GM06990 (cell line): Measurements from ENCODE around the gene GPR42.

Experiments used
- DNase-seq: peaks from one replicate; pipeline ENCODE4 v3.0.0-alpha.2; 2011; ENCODE audit not compliant: insufficient read length; ENCODE audit errors: extremely low read depth
- H3K27me3 ChIP-seq: replicated peaks from 2 replicates; pipeline ENCODE4 v1.6.0; 2011; ENCODE audit warnings: low read length; ENCODE audit not compliant: control insufficient read depth, insufficient read depth
- H3K36me3 ChIP-seq: 2 replicates; pipeline ENCODE4 v1.5.1; 2011; ENCODE audit warnings: low read length; ENCODE audit not compliant: control insufficient read depth, insufficient read depth
- H3K4me3 ChIP-seq: replicated peaks from 2 replicates; pipeline ENCODE4 v1.5.1; 2011; ENCODE audit warnings: low read depth, mild to moderate bottlenecking, control low read depth, low read length
- TF ChIP-seq, protein P1 (sequence below): IDR thresholded peaks from 2 replicates; pipeline ENCODE4 v1.5.1; 2011; ENCODE audit warnings: low read length, control low read depth, mild to moderate bottlenecking, inconsistent platforms; ENCODE audit not compliant: insufficient read depth, poor library complexity, severe bottlenecking

The GPR42 gene

DNA sequence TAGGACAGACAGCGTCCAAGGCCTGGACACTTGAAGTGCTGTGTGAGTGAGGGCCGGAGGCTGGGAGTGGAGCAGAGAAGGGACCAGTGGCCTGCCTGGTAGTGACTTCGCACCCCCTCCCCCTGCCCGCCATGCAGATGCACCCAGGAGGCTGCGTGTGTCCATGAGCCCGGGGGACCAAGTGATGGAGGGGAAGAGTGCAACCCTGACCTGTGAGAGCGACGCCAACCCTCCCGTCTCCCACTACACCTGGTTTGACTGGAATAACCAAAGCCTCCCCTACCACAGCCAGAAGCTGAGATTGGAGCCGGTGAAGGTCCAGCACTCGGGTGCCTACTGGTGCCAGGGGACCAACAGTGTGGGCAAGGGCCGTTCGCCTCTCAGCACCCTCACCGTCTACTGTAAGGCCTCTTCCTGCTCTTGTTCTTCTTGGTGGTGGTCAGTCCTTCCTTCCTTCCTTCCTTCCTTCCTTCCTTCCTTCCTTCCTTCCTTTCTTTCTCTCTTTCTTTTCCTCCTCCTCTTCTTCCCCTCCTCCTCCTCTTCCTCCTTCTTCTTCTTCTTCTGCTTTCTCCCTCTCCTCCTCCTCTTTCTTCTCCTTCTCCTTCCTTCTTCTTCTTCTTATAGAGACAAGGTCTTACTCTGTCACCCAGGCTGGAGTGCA lies 29.2 kb upstream of the GPR42 start:
- Histone ChIP-seq H3K36me3 (peaks cover 53% of the 10 kb centered on the region), H3K27me3 (no peaks in the 10 kb centered on the region), H3K4me3 (no peak overlapping the region)
- no peak for DNase-seq
- TF ChIP-seq, protein P1, sequence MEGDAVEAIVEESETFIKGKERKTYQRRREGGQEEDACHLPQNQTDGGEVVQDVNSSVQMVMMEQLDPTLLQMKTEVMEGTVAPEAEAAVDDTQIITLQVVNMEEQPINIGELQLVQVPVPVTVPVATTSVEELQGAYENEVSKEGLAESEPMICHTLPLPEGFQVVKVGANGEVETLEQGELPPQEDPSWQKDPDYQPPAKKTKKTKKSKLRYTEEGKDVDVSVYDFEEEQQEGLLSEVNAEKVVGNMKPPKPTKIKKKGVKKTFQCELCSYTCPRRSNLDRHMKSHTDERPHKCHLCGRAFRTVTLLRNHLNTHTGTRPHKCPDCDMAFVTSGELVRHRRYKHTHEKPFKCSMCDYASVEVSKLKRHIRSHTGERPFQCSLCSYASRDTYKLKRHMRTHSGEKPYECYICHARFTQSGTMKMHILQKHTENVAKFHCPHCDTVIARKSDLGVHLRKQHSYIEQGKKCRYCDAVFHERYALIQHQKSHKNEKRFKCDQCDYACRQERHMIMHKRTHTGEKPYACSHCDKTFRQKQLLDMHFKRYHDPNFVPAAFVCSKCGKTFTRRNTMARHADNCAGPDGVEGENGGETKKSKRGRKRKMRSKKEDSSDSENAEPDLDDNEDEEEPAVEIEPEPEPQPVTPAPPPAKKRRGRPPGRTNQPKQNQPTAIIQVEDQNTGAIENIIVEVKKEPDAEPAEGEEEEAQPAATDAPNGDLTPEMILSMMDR = no peak

DNA sequence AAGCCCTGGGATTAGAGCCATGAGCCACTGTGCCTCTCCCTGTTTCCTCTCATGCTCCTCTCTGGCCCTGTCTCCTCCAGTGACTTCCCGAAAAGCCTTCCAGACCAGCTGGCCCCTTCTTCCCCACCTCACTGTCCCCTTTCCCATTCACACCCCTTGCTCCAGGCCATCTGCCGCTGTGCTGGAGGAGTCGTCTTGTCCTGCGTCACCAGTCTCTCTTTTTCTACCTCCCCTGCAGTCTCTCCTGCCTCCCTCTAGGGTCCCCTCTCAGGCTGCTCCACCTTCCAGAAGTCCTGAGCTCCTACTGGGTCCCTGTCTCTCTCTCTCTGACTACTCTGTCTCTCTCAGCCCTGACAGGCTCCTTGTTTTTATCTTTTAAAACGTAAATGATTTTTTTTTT lies 28.4 kb upstream of the GPR42 start:
- no peak for DNase-seq
- Histone ChIP-seq H3K4me3 (no peak overlapping the region), H3K27me3 (no peaks in the 10 kb centered on the region), H3K36me3 (peaks cover 50% of the 10 kb centered on the region)
- TF ChIP-seq, protein P1 = no peak

DNA sequence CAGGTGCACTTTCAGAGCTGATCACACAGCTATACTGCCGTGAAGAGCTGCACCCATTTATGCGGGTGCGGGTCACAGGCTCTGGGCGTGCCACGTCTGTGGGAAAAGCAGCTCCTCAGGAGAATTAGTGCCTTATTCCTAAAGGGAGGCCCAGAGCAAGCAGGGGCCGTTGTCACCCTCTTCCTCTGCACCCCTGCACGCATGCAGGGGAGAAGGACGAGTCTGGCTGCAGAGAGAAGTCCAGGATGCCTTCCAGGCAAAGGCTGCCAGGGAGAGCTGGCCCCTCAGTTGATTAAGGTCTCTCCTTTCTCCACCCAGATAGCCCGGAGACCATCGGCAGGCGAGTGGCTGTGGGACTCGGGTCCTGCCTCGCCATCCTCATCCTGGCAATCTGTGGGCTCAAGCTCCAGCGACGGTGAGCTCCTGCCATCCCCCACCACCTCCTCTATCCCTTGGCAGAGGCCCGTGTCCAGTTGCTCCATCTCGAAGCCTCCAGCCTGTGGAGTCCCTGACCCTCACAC lies 26.3 kb upstream of the GPR42 start:
- Histone ChIP-seq H3K4me3 (no peak overlapping the region), H3K36me3 (peaks cover 36% of the 10 kb centered on the region), H3K27me3 (no peaks in the 10 kb centered on the region)
- DNase-seq = no peak
- TF ChIP-seq, protein P1 = no peak

DNA sequence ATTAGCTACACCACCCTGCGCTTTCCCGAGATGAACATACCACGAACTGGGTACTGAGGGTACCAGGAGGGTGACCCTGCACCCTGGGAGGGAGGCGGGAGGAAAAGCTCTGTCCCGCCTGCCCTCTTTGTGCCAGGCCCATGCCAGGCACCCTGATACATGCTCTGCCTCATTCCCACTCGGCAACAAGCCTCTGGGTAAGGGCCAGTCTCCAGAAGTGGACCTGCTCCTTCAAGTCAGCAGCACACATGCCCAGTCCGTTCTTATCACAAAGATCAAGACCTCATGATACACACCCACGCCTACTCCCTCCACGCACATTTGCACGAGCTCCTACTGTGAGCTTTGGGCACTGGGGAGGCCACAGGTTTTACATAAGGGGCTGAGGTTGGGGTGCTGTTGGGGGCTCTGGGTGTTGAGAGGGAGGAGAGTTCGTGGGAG lies 25.2 kb upstream of the GPR42 start:
- no peak overlapping the region for H3K4me3 ChIP-seq
- H3K27me3 ChIP-seq = no peaks in the 10 kb centered on the region
- H3K36me3 ChIP-seq = peaks cover 34% of the 10 kb centered on the region
- TF ChIP-seq, protein P1 = no peak
- no peak for DNase-seq

DNA sequence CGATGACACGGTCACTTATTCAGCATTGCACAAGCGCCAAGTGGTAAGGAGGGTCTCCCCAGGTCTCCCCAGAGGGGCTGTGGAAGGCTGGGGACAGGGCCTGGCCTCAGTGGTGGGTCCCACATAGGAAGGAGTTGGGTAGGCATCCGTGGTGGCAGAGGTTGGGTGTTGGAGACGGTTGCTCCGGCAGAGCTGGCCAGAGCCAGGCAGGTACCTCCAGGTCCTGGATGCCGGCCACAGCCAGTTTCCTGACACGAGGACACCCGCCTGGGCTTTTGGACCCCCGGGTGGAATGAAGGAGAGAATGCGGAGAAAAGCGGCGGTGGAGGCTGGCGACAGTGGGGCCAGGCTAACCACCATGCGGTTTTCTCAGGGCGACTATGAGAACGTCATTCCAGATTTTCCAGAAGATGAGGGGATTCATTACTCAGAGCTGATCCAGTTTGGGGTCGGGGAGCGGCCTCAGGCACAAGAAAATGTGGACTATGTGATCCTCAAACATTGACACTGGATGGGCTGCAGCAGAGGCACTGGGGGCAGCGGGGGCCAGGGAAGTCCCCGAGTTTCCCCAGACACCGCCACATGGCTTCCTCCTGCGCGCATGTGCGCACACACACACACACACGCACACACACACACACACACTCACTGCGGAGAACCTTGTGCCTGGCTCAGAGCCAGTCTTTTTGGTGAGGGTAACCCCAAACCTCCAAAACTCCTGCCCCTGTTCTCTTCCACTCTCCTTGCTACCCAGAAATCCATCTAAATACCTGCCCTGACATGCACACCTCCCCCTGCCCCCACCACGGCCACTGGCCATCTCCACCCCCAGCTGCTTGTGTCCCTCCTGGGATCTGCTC lies 24.4 kb upstream of the GPR42 start:
- Histone ChIP-seq H3K4me3 (peak overlapping the region; percentile 6; the same call in 1 of the 2 replicates), H3K36me3 (peaks cover 28% of the 10 kb centered on the region), H3K27me3 (no peaks in the 10 kb centered on the region)
- DNase-seq = peak; percentile 76
- TF ChIP-seq, protein P1 = no peak
